ENCODE data around the gene ERI3. TPM values are rescaled to one million over a fixed set of nuclear protein-coding genes. Genes with fewer than 3 reads are reported as not detected.

Gene ERI3
- total RNA-seq, 2 donors from 2014 or later, result 38.0 to 40.4 TPM

GRCh38 chr1:44262414-44262813, 92.6 kb downstream of the ERI3 start:
- no peak for DNase-seq (ENCODE audit: low spot score)
- Histone ChIP-seq H3K27me3 (no peaks in the 10 kb centered on the region), H3K27ac (no peak overlapping the region), H3K36me3 (no peaks in the 10 kb centered on the region), H3K4me3 (no peak overlapping the region), H3K9me3 (no peaks in the 10 kb centered on the region), H3K4me1 (peaks cover 0 to 8% of the 10 kb centered on the region in 2 donors)
- TF ChIP-seq, protein P1, sequence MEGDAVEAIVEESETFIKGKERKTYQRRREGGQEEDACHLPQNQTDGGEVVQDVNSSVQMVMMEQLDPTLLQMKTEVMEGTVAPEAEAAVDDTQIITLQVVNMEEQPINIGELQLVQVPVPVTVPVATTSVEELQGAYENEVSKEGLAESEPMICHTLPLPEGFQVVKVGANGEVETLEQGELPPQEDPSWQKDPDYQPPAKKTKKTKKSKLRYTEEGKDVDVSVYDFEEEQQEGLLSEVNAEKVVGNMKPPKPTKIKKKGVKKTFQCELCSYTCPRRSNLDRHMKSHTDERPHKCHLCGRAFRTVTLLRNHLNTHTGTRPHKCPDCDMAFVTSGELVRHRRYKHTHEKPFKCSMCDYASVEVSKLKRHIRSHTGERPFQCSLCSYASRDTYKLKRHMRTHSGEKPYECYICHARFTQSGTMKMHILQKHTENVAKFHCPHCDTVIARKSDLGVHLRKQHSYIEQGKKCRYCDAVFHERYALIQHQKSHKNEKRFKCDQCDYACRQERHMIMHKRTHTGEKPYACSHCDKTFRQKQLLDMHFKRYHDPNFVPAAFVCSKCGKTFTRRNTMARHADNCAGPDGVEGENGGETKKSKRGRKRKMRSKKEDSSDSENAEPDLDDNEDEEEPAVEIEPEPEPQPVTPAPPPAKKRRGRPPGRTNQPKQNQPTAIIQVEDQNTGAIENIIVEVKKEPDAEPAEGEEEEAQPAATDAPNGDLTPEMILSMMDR (IDR thresholded peaks at IDR 0.05), result no peak

DNA sequence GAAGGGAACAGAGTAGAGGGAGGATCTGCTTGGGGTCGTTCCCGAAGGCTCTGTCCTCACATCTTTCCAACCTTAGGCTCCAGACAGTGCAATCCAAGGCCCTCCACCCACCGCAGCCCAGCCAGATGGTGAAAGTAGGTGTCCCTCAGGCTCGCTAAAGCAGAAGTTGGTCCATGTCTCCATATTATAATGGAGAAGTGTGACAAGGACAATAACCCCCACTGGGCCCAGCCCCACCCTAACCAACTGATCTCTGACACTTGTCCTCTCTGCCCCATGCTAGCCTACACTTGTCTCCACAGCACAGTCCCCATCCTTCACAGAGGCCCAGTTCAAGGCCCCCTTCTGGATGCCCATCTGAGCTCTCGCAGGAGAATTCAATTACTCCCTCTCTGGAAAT, 93.1 kb downstream of the ERI3 start:
- TF ChIP-seq, protein P1 (IDR thresholded peaks at IDR 0.05), result no peak
- H3K4me3 ChIP-seq, result no peak overlapping the region
- H3K36me3 ChIP-seq, result no peaks in the 10 kb centered on the region

GRCh38 chr1:44261171-44261817, 93.8 kb downstream of the ERI3 start:
- TF ChIP-seq, protein P1 (IDR thresholded peaks at IDR 0.05), result no peak
- peaks cover 0 to 8% of the 10 kb centered on the region in 2 donors for H3K4me1 ChIP-seq
- H3K27ac ChIP-seq, result no peak overlapping the region

More for the DNA sequence above, 93.1 kb downstream of the ERI3 start:
- no peaks in the 10 kb centered on the region for H3K27me3 ChIP-seq
- H3K4me1 ChIP-seq, result peaks cover 0 to 8% of the 10 kb centered on the region in 2 donors
- H3K27ac ChIP-seq, result no peak overlapping the region
- no peak for DNase-seq (ENCODE audit: low spot score)
- H3K9me3 ChIP-seq, result no peaks in the 10 kb centered on the region

GRCh38 chr1:44260792-44261170, 94.3 kb downstream of the ERI3 start:
- TF ChIP-seq, protein P1 (IDR thresholded peaks at IDR 0.05), result no peak
- no peaks in the 10 kb centered on the region for H3K9me3 ChIP-seq
- no peaks in the 10 kb centered on the region for H3K36me3 ChIP-seq
- no peak overlapping the region for H3K27ac ChIP-seq
- H3K4me1 ChIP-seq, result peaks cover 0 to 8% of the 10 kb centered on the region in 2 donors
- no peak overlapping the region for H3K4me3 ChIP-seq
- H3K27me3 ChIP-seq, result no peaks in the 10 kb centered on the region
- no peak for DNase-seq (ENCODE audit: low spot score)

More at GRCh38 chr1:44261171-44261817, 93.8 kb downstream of the ERI3 start:
- no peak overlapping the region for H3K4me3 ChIP-seq
- no peaks in the 10 kb centered on the region for H3K27me3 ChIP-seq
- no peak for DNase-seq (ENCODE audit: low spot score)
- H3K36me3 ChIP-seq, result no peaks in the 10 kb centered on the region
- H3K9me3 ChIP-seq, result no peaks in the 10 kb centered on the region

- Histone ChIP-seq H3K36me3 (no peaks in the 10 kb centered on the region), H3K4me3 (no peak overlapping the region), H3K27ac (no peak overlapping the region), H3K9me3 (no peaks in the 10 kb centered on the region), H3K4me1 (peaks cover 0 to 8% of the 10 kb centered on the region in 2 donors), H3K27me3 (no peaks in the 10 kb centered on the region)
- DNase-seq (ENCODE audit: low spot score), result no peak
- TF ChIP-seq, protein P1 (IDR thresholded peaks at IDR 0.05), result no peak
Observed at GRCh38 chr1:44259090-44259489, 96.0 kb downstream of the ERI3 start.

Measured in right atrium auricular region (tissue), 2 donors.